ENCODE measurements around the gene CDK2.

Gene CDK2

DNA sequence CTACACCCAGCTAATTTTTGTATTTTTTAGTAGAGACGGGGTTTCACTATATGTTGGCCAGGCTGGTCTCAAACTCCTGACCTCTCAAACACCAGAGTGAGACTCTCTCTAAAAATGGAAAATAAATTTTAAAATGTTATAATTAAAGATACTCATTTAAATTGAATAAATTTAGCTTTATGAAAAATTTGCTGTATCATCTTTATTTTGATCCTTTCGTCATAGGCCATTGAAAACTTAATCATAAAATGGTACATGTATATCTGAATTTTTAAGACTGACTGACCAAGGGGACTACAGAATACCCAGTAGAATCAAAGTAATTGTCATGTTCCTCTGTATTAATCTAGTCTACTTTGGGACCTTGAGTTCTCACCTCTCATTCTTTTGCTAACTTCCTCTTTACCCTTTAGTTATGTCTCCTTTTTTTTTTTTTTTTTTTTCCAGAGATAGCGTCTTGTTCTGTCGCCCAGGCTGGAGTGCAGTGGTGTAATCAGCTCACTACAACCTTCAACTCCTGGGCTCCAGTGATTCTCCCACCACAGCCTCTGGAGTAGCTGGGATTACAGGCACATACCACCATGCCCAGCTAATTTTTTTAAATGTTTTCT is 16.7 kb downstream of the CDK2 start:
- TF ChIP-seq SIN3A (IDR thresholded peaks at IDR 0.05; ENCODE audit: borderline replicate concordance, insufficient read depth, low read length) (no peak), TAF1 (IDR thresholded peaks at IDR 0.05; ENCODE audit: borderline replicate concordance, insufficient read depth, low read length) (no peak), POLR2AphosphoS5 (IDR thresholded peaks at IDR 0.05; ENCODE audit: low read depth, low read length) (no peak), FOXP2 (optimal IDR thresholded peaks at IDR 0.05; ENCODE audit: borderline replicate concordance, extremely low read depth, extremely low read length, insufficient read depth) (no peak)
- TF ChIP-seq, protein P1, sequence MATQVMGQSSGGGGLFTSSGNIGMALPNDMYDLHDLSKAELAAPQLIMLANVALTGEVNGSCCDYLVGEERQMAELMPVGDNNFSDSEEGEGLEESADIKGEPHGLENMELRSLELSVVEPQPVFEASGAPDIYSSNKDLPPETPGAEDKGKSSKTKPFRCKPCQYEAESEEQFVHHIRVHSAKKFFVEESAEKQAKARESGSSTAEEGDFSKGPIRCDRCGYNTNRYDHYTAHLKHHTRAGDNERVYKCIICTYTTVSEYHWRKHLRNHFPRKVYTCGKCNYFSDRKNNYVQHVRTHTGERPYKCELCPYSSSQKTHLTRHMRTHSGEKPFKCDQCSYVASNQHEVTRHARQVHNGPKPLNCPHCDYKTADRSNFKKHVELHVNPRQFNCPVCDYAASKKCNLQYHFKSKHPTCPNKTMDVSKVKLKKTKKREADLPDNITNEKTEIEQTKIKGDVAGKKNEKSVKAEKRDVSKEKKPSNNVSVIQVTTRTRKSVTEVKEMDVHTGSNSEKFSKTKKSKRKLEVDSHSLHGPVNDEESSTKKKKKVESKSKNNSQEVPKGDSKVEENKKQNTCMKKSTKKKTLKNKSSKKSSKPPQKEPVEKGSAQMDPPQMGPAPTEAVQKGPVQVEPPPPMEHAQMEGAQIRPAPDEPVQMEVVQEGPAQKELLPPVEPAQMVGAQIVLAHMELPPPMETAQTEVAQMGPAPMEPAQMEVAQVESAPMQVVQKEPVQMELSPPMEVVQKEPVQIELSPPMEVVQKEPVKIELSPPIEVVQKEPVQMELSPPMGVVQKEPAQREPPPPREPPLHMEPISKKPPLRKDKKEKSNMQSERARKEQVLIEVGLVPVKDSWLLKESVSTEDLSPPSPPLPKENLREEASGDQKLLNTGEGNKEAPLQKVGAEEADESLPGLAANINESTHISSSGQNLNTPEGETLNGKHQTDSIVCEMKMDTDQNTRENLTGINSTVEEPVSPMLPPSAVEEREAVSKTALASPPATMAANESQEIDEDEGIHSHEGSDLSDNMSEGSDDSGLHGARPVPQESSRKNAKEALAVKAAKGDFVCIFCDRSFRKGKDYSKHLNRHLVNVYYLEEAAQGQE (IDR thresholded peaks at IDR 0.05; ENCODE audit: insufficient read depth in 1 of 2, low read depth in 2 of 2, low read length in 2 of 2), result no peak

DNA sequence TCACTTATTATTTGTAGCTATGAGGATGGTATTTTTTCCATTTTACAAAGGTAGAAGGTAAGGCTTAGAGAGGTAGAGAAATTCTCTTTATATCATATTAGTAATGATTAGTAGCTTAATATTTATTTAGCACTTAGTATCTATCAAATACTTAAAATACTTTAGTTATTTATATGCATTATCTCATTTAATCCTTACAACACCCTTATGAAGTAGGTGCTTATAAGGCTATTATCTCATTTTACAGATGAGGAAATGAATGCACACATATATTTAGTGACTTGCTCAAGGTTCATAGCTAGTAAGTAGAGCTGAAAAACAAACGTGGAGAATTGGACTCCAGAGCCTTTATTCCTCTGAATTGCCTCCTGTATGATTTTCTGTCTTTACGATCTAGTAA is 18.2 kb downstream of the CDK2 start:
- TF ChIP-seq SIN3A (IDR thresholded peaks at IDR 0.05; ENCODE audit: borderline replicate concordance, insufficient read depth, low read length) (no peak), POLR2AphosphoS5 (IDR thresholded peaks at IDR 0.05; ENCODE audit: low read depth, low read length) (no peak), FOXP2 (optimal IDR thresholded peaks at IDR 0.05; ENCODE audit: borderline replicate concordance, extremely low read depth, extremely low read length, insufficient read depth) (no peak), TAF1 (IDR thresholded peaks at IDR 0.05; ENCODE audit: borderline replicate concordance, insufficient read depth, low read length) (no peak)
- TF ChIP-seq, protein P1 (IDR thresholded peaks at IDR 0.05; ENCODE audit: insufficient read depth in 1 of 2, low read depth in 2 of 2, low read length in 2 of 2), result no peak

DNA sequence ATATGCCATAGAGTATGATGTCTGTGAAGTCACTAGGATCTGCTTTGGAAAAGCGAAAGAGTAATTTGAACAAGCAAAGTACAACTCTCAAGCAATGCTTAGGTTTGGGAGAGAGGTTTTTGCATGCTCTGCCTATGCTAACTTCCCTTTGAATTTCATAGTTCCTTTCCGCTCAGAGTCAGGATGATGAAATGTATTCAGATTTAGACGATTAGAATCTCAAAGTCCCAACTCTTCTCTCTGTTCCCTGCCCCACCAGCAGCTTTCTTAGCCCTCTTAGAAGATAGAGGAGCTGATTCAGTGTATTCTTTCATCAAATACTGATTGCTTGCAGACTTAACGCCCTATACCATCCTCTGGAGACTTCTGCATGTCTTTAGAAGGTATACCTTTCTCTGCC is 18.7 kb downstream of the CDK2 start:
- TF ChIP-seq TAF1 (IDR thresholded peaks at IDR 0.05; ENCODE audit: borderline replicate concordance, insufficient read depth, low read length) (no peak), SIN3A (IDR thresholded peaks at IDR 0.05; ENCODE audit: borderline replicate concordance, insufficient read depth, low read length) (no peak), POLR2AphosphoS5 (IDR thresholded peaks at IDR 0.05; ENCODE audit: low read depth, low read length) (no peak), FOXP2 (optimal IDR thresholded peaks at IDR 0.05; ENCODE audit: borderline replicate concordance, extremely low read depth, extremely low read length, insufficient read depth) (no peak)
- TF ChIP-seq, protein P1 (IDR thresholded peaks at IDR 0.05; ENCODE audit: insufficient read depth in 1 of 2, low read depth in 2 of 2, low read length in 2 of 2), result no peak

DNA sequence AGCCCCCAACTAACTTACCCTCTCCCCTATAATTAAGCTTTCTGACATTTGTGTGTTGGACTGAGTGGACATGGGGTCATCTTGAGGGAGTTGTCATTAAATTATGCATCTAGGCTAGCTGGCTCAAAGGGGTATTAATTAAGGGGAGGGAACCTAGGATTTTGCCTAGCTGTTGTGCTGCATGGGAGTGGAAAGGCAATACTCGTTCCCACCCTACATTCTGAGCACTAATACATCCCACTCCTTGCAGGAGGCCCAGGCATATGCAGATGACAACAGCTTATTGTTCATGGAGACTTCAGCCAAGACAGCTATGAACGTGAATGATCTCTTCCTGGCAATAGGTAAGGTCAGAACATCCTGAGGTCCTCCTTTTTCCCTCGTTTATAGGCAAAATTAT is 24.5 kb downstream of the CDK2 start:
- TF ChIP-seq, protein P1 (IDR thresholded peaks at IDR 0.05; ENCODE audit: insufficient read depth in 1 of 2, low read depth in 2 of 2, low read length in 2 of 2), result no peak

DNA sequence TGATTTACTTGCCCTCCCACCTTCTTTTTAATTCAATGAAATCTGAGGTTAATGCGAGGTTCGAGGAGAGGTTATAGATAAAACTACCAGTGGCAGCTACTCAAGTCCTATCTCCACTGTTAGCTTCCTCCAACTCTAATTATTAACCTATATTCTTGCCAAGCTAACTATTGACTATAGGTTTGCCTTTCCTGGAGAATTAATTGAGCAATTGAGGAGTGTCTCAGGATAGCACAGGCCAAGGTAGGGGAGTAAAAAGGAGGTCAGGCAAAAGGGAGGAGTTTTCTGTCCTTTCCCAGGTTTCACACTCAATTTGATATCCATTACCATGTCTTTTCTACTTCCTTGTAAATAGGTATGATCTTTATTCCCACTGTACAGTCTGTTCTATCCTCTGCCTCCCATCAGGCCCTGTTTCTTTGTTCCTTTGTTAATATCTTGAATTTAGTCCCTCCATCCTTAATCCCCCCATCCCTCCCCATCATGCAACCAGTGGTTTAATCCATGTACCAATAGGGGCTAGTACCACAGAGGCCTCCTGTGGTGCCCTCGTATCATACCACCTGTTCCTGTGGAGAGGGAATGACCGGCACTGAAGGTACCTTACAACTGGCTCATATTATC is 26.7 kb downstream of the CDK2 start:
- no peak for TF ChIP-seq FOXP2 (optimal IDR thresholded peaks at IDR 0.05; ENCODE audit: borderline replicate concordance, extremely low read depth, extremely low read length, insufficient read depth)
- TF ChIP-seq SIN3A (IDR thresholded peaks at IDR 0.05; ENCODE audit: borderline replicate concordance, insufficient read depth, low read length), result no peak
- TF ChIP-seq TAF1 (IDR thresholded peaks at IDR 0.05; ENCODE audit: borderline replicate concordance, insufficient read depth, low read length), result no peak
- TF ChIP-seq, protein P1 (IDR thresholded peaks at IDR 0.05; ENCODE audit: insufficient read depth in 1 of 2, low read depth in 2 of 2, low read length in 2 of 2), result no peak
- no peak for TF ChIP-seq POLR2AphosphoS5 (IDR thresholded peaks at IDR 0.05; ENCODE audit: low read depth, low read length)

All from PFSK-1 (cell line).